ENCODE measurements around the gene IGFN1. TPM values are rescaled to one million over a fixed set of nuclear protein-coding genes. Genes with fewer than 3 reads are reported as not detected.

Gene IGFN1
- total RNA-seq (under 1 TPM in 2 of 4 donors, not detected in 2; 0.14 to 0.55 TPM), polyA plus RNA-seq (under 1 TPM in 2 of 3 donors, not detected in 1; under 0.01 to 0.15 TPM)

GRCh38 chr1:201190624-201191051, at the start of gene IGFN1:
Gene IGFN1, plus strand, starts transcription at chr1:201190824. Its CDS starts 2,470 bp downstream, at chr1:201193294.
- H3K27ac ChIP-seq: no peak within 1 kb of the TSS
- no peaks in the 10 kb centered on the region for H3K9me3 ChIP-seq
- intact Hi-C loops (cut with DNase I): no loop called here
- 30 to 58% methylated on average over 9 of the region's 9 CpGs for WGBS, 2 donors
- H3K27me3 ChIP-seq: peaks cover 0 to 4% (median 0%) of the 10 kb centered on the region in 3 donors
- H3K4me1 ChIP-seq: no peaks in the 10 kb centered on the region
- DNase-seq: no peak
- no peaks in the 10 kb centered on the region for H3K36me3 ChIP-seq
- TF ChIP-seq POLR2AphosphoS5 (IDR thresholded peaks at IDR 0.05) (no peak), POLR2A (IDR thresholded peaks at IDR 0.05) (no peak), EP300 (IDR thresholded peaks at IDR 0.05) (no peak), CTCF (IDR thresholded peaks at IDR 0.05) (no peak)
- H3K4me3 ChIP-seq: no peak within 1 kb of the TSS

- H3K9me3 ChIP-seq: no peaks in the 10 kb centered on the region
- TF ChIP-seq EP300 (IDR thresholded peaks at IDR 0.05): no peak
- TF ChIP-seq CTCF (IDR thresholded peaks at IDR 0.05): no peak
- TF ChIP-seq POLR2A (IDR thresholded peaks at IDR 0.05): no peak
- no peak for TF ChIP-seq POLR2AphosphoS5 (IDR thresholded peaks at IDR 0.05)
- H3K27me3 ChIP-seq: no peaks in the 10 kb centered on the region
- 93 to 95% methylated on average over 8 of the region's 8 CpGs for WGBS, 2 donors
- peaks cover 16 to 71% (median 46%) of the 10 kb centered on the region in 4 donors for H3K36me3 ChIP-seq
- H3K4me1 ChIP-seq: peaks cover 0 to 25% (median 19%) of the 10 kb centered on the region in 4 donors
- DNase-seq: no peak
- H3K4me3 ChIP-seq: no peak overlapping the region
- no peak overlapping the region for H3K27ac ChIP-seq
- intact Hi-C loops (cut with DNase I): no loop called here
Measured at GRCh38 chr1:201140941-201141260, 49.7 kb upstream of the IGFN1 start.

- DNase-seq: no peak
- WGBS, 2 donors: 61 to 88% methylated on average over 5 of the region's 5 CpGs
- H3K9me3 ChIP-seq: no peaks in the 10 kb centered on the region
- no peak overlapping the region for H3K27ac ChIP-seq
- no peak overlapping the region for H3K4me3 ChIP-seq
- intact Hi-C loops (cut with DNase I): no loop called here
- H3K36me3 ChIP-seq: peaks cover 19 to 73% (median 48%) of the 10 kb centered on the region in 4 donors
- no peaks in the 10 kb centered on the region for H3K27me3 ChIP-seq
- H3K4me1 ChIP-seq: peaks cover 0 to 21% (median 19%) of the 10 kb centered on the region in 4 donors
- TF ChIP-seq POLR2A (IDR thresholded peaks at IDR 0.05): no peak
- no peak for TF ChIP-seq POLR2AphosphoS5 (IDR thresholded peaks at IDR 0.05)
- TF ChIP-seq EP300 (IDR thresholded peaks at IDR 0.05): no peak
Measured at GRCh38 chr1:201141418-201141817, 49.2 kb upstream of the IGFN1 start.

GRCh38 chr1:201142011-201142848, 48.4 kb upstream of the IGFN1 start:
- intact Hi-C loops (cut with DNase I): no loop called here
- peaks cover 27 to 82% (median 53%) of the 10 kb centered on the region in 4 donors for H3K36me3 ChIP-seq

More at GRCh38 chr1:201142011-201142848, 48.4 kb upstream of the IGFN1 start:
- no peak for DNase-seq
- peaks cover 0 to 13% (median 11%) of the 10 kb centered on the region in 4 donors for H3K4me1 ChIP-seq
- no peak for TF ChIP-seq EP300 (IDR thresholded peaks at IDR 0.05)
- no peak for TF ChIP-seq CTCF (IDR thresholded peaks at IDR 0.05)
- TF ChIP-seq POLR2A (IDR thresholded peaks at IDR 0.05): no peak
- no peak for TF ChIP-seq POLR2AphosphoS5 (IDR thresholded peaks at IDR 0.05)
- 89 to 91% methylated on average over 16 of the region's 16 CpGs for WGBS, 2 donors
- no peaks in the 10 kb centered on the region for H3K9me3 ChIP-seq
- H3K4me3 ChIP-seq: no peak overlapping the region
- H3K27me3 ChIP-seq: no peaks in the 10 kb centered on the region
- H3K27ac ChIP-seq: no peak overlapping the region
